ENCODE results near the gene SUPT5H. TPM values are rescaled to one million over a fixed set of nuclear protein-coding genes. Genes with fewer than 3 reads are reported as not detected.

Gene SUPT5H
- total and polyA plus RNA-seq, 2 of the 8 experiments (the other 6 are each of a cell fraction or from before 2014, with no cell fraction given) = 77.8 to 111 TPM

- Histone ChIP-seq H4K91ac (replicated peaks; ENCODE audit: insufficient read length, low read length) (no peak overlapping the region), H3K4me2 (ENCODE audit: insufficient read depth in 1 of 2, low read depth in 2 of 2, low read length in 2 of 2) (peak overlapping the region; percentile 73 to 84; a peak in 1 of 4 replicates), H4K5ac (ENCODE audit: insufficient read length, low read depth, low read length) (no peak overlapping the region), H3K4me3 (ENCODE audit: extremely low read depth in 1 of 4, insufficient read depth in 2 of 4, low read depth in 3 of 4, low read length in 4 of 4) (peak overlapping the region in 1 of 4 experiments; percentile 84; a peak in 1 of 8 replicates), H3K56ac (replicated peaks; ENCODE audit: insufficient read length, low read depth, low read length) (no peak overlapping the region), H2BK120ac (replicated peaks; ENCODE audit: low read depth, low read length) (no peak overlapping the region), H3K79me1 (ENCODE audit: low read depth, low read length) (no peaks in the 10 kb centered on the region), H2BK15ac (ENCODE audit: low read length) (peak overlapping the region; percentile 88), H3K9me3 (ENCODE audit: insufficient read depth in 2 of 2, low read depth in 1 of 2, low read length in 1 of 2) (no peaks in the 10 kb centered on the region), H3K23ac (ENCODE audit: insufficient read length) (no peak overlapping the region), H3K36me3 (ENCODE audit: control insufficient read depth in 2 of 4, insufficient read depth in 4 of 4, low read length in 3 of 4) (peaks cover 0 to 5% (median 0%) of the 10 kb centered on the region in 4 experiments; a peak in 1 of 8 replicates), H3K18ac (ENCODE audit: extremely low read depth, low read length) (no peak overlapping the region; the same call in 1 of the 2 replicates), H2BK12ac (ENCODE audit: low read depth, low read length) (peak overlapping the region; percentile 22; the same call in 1 of the 2 replicates), H3K14ac (ENCODE audit: insufficient read length) (no peak overlapping the region), H2BK20ac (ENCODE audit: low read length) (no peak overlapping the region), H3K27me3 (replicated peaks in 1 of 4; ENCODE audit: control insufficient read depth in 3 of 4, extremely low read depth in 1 of 4, insufficient read depth in 3 of 4, low read length in 3 of 4) (no peaks in the 10 kb centered on the region), H3K4me1 (replicated peaks in 1 of 4; ENCODE audit: control insufficient read depth in 3 of 4, insufficient read depth in 4 of 4, low read length in 3 of 4) (peaks cover 0 to 41% (median 25%) of the 10 kb centered on the region in 4 experiments; a peak in 6 of 7 replicates), H3K27ac (ENCODE audit: low read depth, low read length) (no peak overlapping the region), H3K79me2 (ENCODE audit: control insufficient read depth in 1 of 2, insufficient read depth in 2 of 2, low read length in 2 of 2) (peaks cover 0 to 20% of the 10 kb centered on the region in 2 experiments; a peak in 1 of 4 replicates), H3K4ac (replicated peaks; ENCODE audit: insufficient read length, low read depth, low read length) (no peak overlapping the region), H3K23me2 (ENCODE audit: low read depth, low read length) (peaks cover 23% of the 10 kb centered on the region; the same call in 1 of the 2 replicates), H2AFZ (ENCODE audit: low read length) (no peak overlapping the region), H2AK5ac (ENCODE audit: low read depth, low read length) (no peak overlapping the region), H4K20me1 (replicated peaks in 1 of 2; ENCODE audit: control insufficient read depth in 1 of 2, insufficient read depth in 2 of 2, low read length in 2 of 2) (peaks cover 0 to 5% of the 10 kb centered on the region in 2 experiments), H3K9ac (replicated peaks in 1 of 4; ENCODE audit: extremely low read depth in 1 of 4, low read depth in 3 of 4, low read length in 3 of 4) (no peak overlapping the region), H4K8ac (ENCODE audit: extremely low read depth, insufficient read depth, low read length) (no peak overlapping the region), H2BK5ac (ENCODE audit: low read depth, low read length) (no peak overlapping the region)
- POLR2A ChIA-PET (ENCODE audit: partially characterized antibody) = interaction anchor here (1.3 to 14.3 kb wide), 5 partner anchors 9 to 29 kb away, joined by 3 to 234 read pairs (median 28); partner anchors contain the start of genes MED29, PAF1 and RPS16
- FAIRE-seq = no peak
- CTCF ChIA-PET (ENCODE audit: partially characterized antibody) = interaction anchor here (0.6 to 1.0 kb wide), 3 partner anchors 14 to 517 kb away, joined by 3 to 4 read pairs (median 3); no protein-coding TSS in a partner anchor
- TF ChIP-seq SRF (IDR thresholded peaks at IDR 0.05; ENCODE audit: low read depth, low read length) (peak; percentile 78), TAF7 (optimal IDR thresholded peaks at IDR 0.05; ENCODE audit: borderline replicate concordance, low read depth, low read length) (no peak), SIX5 (IDR thresholded peaks at IDR 0.05; ENCODE audit: low read depth, low read length) (no peak)
- WGBS, 2 experiments (ENCODE audit: extremely low coverage in 1 of 2, insufficient coverage in 1 of 2, insufficient read length in 1 of 2, insufficient replicate concordance in 2 of 2, low coverage in 1 of 2, low lambda C conversion rate in 2 of 2, missing lambda C conversion rate in 1 of 2) = 88% methylated on average over 15 of the region's 17 CpGs; no CpG with 5 or more reads in 1 of the 2 experiments
- no peak for DNase-seq (ENCODE audit: low read depth in 1 of 2, low spot score in 2 of 2)
These were observed 40.0 kb upstream of the SUPT5H start for GRCh38 chr19:39405261-39405957.

All from H1 (cell line).